ENCODE results near the gene LEMD3. TPM values are rescaled to one million over a fixed set of nuclear protein-coding genes. Genes with fewer than 3 reads are reported as not detected.

Gene LEMD3
- total RNA-seq, 4 donors from 2014 or later: 35.6 to 75.9 (median 41.9) TPM

GRCh38 chr12:65237153-65237552, 67.8 kb downstream of the LEMD3 start:
- DNase-seq: no peak
- Histone ChIP-seq H3K36me3 (no peaks in the 10 kb centered on the region), H3K27me3 (no peaks in the 10 kb centered on the region), H3K27ac (no peak overlapping the region), H3K4me3 (no peak overlapping the region), H3K9me3 (no peaks in the 10 kb centered on the region), H3K4me1 (no peaks in the 10 kb centered on the region)
- TF ChIP-seq CTCF (IDR thresholded peaks at IDR 0.05): no peak
- no peak for TF ChIP-seq POLR2A (IDR thresholded peaks at IDR 0.05)
- intact Hi-C loops (cut with DNase I; ENCODE audit: low total_unique reads): no loop called here

GRCh38 chr12:65238609-65239008, 69.2 kb downstream of the LEMD3 start:
- intact Hi-C loops (cut with DNase I; ENCODE audit: low total_unique reads): no loop called here
- TF ChIP-seq CTCF (IDR thresholded peaks at IDR 0.05) (no peak), POLR2A (IDR thresholded peaks at IDR 0.05) (no peak)
- no peak for DNase-seq
- Histone ChIP-seq H3K9me3 (no peaks in the 10 kb centered on the region), H3K4me3 (no peak overlapping the region), H3K27me3 (no peaks in the 10 kb centered on the region), H3K27ac (no peak overlapping the region), H3K4me1 (no peaks in the 10 kb centered on the region), H3K36me3 (no peaks in the 10 kb centered on the region)

- H3K27ac ChIP-seq: peak overlapping the region in 1 of 2 donors; percentile 13
- H3K4me1 ChIP-seq: no peaks in the 10 kb centered on the region
- TF ChIP-seq CTCF (IDR thresholded peaks at IDR 0.05): no peak
- TF ChIP-seq POLR2A (IDR thresholded peaks at IDR 0.05): no peak
- no peaks in the 10 kb centered on the region for H3K27me3 ChIP-seq
- intact Hi-C loops (cut with DNase I; ENCODE audit: low total_unique reads): no loop called here
- H3K4me3 ChIP-seq: no peak overlapping the region
- peak in 1 of 2 donors; percentile 19 for DNase-seq
- no peaks in the 10 kb centered on the region for H3K9me3 ChIP-seq
- H3K36me3 ChIP-seq: no peaks in the 10 kb centered on the region
Measured at GRCh38 chr12:65248656-65249633, 79.6 kb downstream of the LEMD3 start.

GRCh38 chr12:65252515-65252914, 83.1 kb downstream of the LEMD3 start:
- H3K4me1 ChIP-seq: no peaks in the 10 kb centered on the region
- intact Hi-C loops (cut with DNase I; ENCODE audit: low total_unique reads): no loop called here
- DNase-seq: no peak
- no peaks in the 10 kb centered on the region for H3K27me3 ChIP-seq
- H3K36me3 ChIP-seq: no peaks in the 10 kb centered on the region
- TF ChIP-seq CTCF (IDR thresholded peaks at IDR 0.05): no peak
- no peak for TF ChIP-seq POLR2A (IDR thresholded peaks at IDR 0.05)
- no peaks in the 10 kb centered on the region for H3K9me3 ChIP-seq
- H3K27ac ChIP-seq: no peak overlapping the region
- H3K4me3 ChIP-seq: no peak overlapping the region

GRCh38 chr12:65257986-65258385, 88.6 kb downstream of the LEMD3 start:
- Histone ChIP-seq H3K4me3 (no peak overlapping the region), H3K9me3 (no peaks in the 10 kb centered on the region), H3K27me3 (no peaks in the 10 kb centered on the region), H3K36me3 (no peaks in the 10 kb centered on the region), H3K27ac (no peak overlapping the region), H3K4me1 (no peaks in the 10 kb centered on the region)
- intact Hi-C loops (cut with DNase I; ENCODE audit: low total_unique reads): no loop called here
- TF ChIP-seq POLR2A (IDR thresholded peaks at IDR 0.05): no peak
- TF ChIP-seq CTCF (IDR thresholded peaks at IDR 0.05): no peak
- DNase-seq: no peak

Data from uterus (tissue), 4 donors.